NCI-H226 (cell line): ENCODE data around the gene AFF3.

Source experiments
- DNase-seq: peaks from one replicate; pipeline ENCODE4 v3.0.0-alpha.2; 2015

Gene AFF3

GRCh38 chr2:99571021-99571420 is 571.4 kb downstream of the AFF3 start:
- no peak for DNase-seq

GRCh38 chr2:99569386-99569785 is 573.0 kb downstream of the AFF3 start:
- DNase-seq = no peak

- DNase-seq = no peak
Observed at GRCh38 chr2:99565227-99565626, 577.2 kb downstream of the AFF3 start.

GRCh38 chr2:99562516-99562915 is 579.9 kb downstream of the AFF3 start:
- no peak for DNase-seq

GRCh38 chr2:99561804-99562203 is 580.6 kb downstream of the AFF3 start:
- DNase-seq = no peak

GRCh38 chr2:99559075-99559662 is 583.2 kb downstream of the AFF3 start:
- peak; percentile 59 for DNase-seq

- no peak for DNase-seq
Observed at GRCh38 chr2:99555404-99555803, 587.0 kb downstream of the AFF3 start.

- no peak for DNase-seq
Observed at GRCh38 chr2:99554871-99555270, 587.5 kb downstream of the AFF3 start.

GRCh38 chr2:99554238-99554637 is 588.2 kb downstream of the AFF3 start:
- no peak for DNase-seq

- no peak for DNase-seq
Observed at GRCh38 chr2:99552529-99552928, 589.9 kb downstream of the AFF3 start.

GRCh38 chr2:99550368-99550767 is 592.0 kb downstream of the AFF3 start:
- DNase-seq = no peak

GRCh38 chr2:99545604-99546003 is 596.8 kb downstream of the AFF3 start:
- no peak for DNase-seq

GRCh38 chr2:99545066-99545465 is 597.3 kb downstream of the AFF3 start:
- DNase-seq = peak; percentile 57

- no peak for DNase-seq
Observed at GRCh38 chr2:99544608-99545007, 597.8 kb downstream of the AFF3 start.

GRCh38 chr2:99543247-99543646 is 599.1 kb downstream of the AFF3 start:
- DNase-seq = no peak

GRCh38 chr2:99537910-99538485 is 604.4 kb downstream of the AFF3 start:
- no peak for DNase-seq

GRCh38 chr2:99524056-99524455 is 618.3 kb downstream of the AFF3 start:
- DNase-seq = no peak

- no peak for DNase-seq
Observed at GRCh38 chr2:99522157-99522556, 620.2 kb downstream of the AFF3 start.

- DNase-seq = no peak
Observed at GRCh38 chr2:99520813-99521212, 621.6 kb downstream of the AFF3 start.

GRCh38 chr2:99520195-99520594 is 622.2 kb downstream of the AFF3 start:
- no peak for DNase-seq

GRCh38 chr2:99514357-99514756 is 628.0 kb downstream of the AFF3 start:
- DNase-seq = no peak

GRCh38 chr2:99512181-99512591 is 630.2 kb downstream of the AFF3 start:
- DNase-seq = no peak

GRCh38 chr2:99509387-99509786 is 633.0 kb downstream of the AFF3 start:
- no peak for DNase-seq

- no peak for DNase-seq
Observed at GRCh38 chr2:99507937-99508818, 634.2 kb downstream of the AFF3 start.
